Stimulated activated CD4-positive, alpha-beta T cell treated with anti-CD3 and anti-CD28 coated beads, TNF-alpha, amount 100 ng/mL, for 4 hours (primary cell): ENCODE data around the gene VAPB.

Source experiments
- DNase-seq, 3 experiments: peaks; one replicate each; pipeline ENCODE4 v3.0.0-alpha.2; 2020; ENCODE audit warnings: low read depth in 3 of 3

VAPB gene

DNA sequence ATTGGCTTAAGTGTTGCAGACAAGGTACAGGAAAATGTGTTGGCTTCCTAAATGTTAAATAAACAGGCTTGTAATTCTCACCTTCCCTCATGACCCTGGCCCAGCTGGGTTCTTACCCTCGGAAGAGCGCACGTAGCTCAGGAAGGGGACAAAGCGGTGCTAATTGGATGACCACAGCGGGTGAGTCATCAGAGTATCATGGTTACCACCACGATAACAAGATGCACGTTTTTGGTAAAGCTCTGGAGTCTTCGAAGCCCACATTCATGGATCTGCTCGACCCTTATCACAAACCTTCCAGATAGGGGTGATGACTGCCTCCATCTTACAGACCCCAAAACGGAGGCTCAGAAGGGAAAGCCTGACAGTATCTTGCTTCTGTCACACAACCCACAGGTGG lies 93.4 kb downstream of the VAPB start:
- DNase-seq = no peak

GRCh38 chr20:58483051-58483450 lies 94.0 kb downstream of the VAPB start:
- DNase-seq = no peak

- DNase-seq = no peak
Observed at GRCh38 chr20:58483470-58483869, 94.4 kb downstream of the VAPB start.

- no peak for DNase-seq
Observed at GRCh38 chr20:58485393-58485792, 96.4 kb downstream of the VAPB start.

DNA sequence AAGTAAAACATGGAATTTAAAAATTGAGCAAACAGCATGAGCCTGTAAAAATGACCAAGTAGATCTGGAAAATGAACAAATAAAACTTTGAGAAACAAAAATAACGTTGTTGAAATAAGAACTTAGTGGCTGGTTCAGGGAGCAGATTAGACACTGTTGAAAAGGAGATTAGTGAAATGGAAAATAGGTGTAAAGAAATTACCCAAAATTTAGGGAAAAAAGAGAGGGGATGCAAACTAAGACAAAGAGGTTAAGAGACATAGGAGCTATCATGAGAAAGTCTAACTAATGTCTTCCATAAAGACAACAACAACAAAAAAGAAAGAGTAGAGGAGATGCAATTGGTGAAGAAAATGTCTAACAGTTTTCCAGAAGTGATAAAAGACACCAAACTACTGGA lies 97.2 kb downstream of the VAPB start:
- DNase-seq = no peak

GRCh38 chr20:58492074-58492718 lies 103.2 kb downstream of the VAPB start:
- DNase-seq = no peak

DNA sequence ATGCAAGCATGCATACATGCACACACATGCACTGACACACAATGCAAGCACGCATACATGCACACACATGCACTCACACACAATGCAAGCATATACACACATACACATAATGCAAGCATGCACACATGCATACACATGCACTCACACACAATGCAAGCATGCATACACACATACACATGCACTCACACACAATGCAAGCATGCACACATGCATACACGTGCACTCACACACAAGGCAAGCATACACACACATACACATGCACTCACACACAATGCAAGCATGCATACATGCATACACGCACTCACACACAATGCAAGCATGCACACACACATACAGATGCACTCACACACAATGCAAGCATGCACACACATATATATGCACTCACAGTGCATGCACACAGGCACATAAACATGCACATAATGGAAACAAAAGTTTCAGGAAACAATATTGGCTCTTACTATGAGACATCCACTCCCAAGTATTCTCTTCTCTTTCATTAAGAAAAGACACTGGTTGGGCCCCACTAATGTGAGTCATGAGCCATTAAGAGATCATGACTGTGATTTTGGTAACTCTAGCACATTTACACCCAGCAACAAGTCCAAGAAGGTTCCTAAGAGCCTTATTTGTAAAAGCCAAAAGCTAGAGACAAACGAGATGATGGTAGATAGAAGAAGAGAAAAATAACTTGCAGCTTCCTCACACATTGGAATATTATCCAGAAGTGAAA lies 103.9 kb downstream of the VAPB start:
- DNase-seq = no peak

GRCh38 chr20:58494923-58495622 lies 106.0 kb downstream of the VAPB start:
- DNase-seq = no peak

DNA sequence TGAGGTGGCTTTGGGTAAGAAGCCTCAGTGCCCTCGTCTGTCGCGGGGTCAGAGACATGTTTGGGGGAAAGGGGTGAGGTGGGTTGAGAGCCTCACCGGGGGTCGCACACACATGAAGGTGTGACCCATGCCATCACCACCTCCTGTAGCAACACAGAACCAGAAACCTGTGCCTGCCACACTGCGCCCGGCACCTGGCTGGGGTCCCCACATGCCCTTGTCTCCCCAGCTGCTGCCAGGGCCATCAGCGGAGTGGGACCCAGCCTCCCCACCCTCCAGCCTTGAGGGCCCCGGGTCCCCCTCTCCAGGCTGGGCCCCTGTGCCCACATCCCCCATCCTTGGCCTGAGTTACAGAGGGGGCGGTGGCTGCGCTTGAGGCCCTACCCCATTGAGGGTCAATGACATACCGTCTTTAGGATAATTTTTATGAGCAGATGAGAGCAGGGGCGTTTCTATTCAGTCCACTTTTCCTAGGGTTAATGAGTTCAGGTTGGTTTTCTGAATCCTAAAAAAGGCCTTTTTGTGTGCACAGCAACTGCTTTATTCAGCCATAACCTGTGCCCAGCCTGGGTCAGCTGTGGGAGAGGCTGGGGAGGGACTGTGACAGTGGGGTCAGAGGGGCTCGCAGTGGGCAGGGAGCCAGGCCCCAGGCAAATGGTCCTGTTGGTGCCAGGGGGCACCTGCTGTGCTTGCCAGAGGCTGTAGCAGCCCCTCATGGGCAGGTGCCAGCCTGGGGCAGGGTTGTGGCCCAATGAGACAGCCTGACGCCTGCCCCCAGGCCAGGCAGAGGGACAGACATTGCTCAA lies 106.8 kb downstream of the VAPB start:
- DNase-seq = no peak

- DNase-seq = no peak
Observed at GRCh38 chr20:58496429-58496769, 107.4 kb downstream of the VAPB start.

- DNase-seq = no peak
Observed at GRCh38 chr20:58497076-58497641, 108.1 kb downstream of the VAPB start.

- no peak for DNase-seq
Observed at GRCh38 chr20:58497724-58498469, 108.9 kb downstream of the VAPB start.

DNA sequence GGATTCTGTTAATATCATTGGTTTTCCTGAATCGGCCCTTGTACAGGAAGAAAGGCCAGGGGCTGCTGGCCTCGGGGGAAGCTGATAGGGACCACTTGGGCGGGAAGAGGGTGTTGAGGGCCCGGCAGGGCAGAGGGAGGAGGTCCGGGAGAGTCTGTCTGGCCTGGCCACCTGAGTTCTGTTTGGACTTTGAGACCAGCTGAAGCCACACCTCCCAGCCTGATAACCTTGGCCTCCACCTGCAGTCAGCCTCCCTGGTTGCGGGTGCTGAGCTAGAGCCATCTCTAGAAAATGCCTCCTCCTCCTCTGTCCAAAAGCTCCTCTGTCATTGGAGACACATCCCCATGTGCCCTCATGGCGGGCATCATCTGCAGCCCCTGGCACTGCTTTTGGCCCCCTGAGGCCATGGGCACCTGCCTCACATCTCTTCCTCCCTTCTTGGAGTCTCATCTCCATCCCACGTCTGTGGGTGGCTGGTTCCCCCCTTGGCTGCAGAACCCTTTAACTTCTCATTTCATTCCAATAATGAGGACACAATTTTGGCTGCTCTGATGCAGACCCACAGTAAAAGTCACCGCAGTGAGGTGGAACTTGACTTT lies 109.5 kb downstream of the VAPB start:
- DNase-seq = no peak

DNA sequence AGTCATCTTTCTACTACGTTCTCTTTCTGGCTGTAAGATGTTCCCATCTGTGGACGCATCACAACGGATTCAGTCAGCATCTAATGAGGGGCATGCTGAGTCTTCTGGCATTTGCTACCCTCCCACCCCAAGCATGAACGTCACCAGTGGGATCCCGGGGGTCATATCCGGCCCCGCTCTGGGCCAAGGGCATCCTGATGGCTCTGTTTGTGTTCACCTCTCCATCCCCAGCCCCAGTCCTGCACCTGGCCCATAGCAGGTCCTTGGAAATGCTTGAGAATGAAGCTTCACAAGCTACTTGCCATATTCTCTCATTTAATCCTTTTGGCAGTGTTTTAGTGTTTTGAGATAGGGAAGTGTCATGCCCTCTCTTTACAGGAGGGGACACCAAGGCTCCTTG lies 111.2 kb downstream of the VAPB start:
- DNase-seq = no peak
